ENCODE data around the gene MTERF4.

GRCh38 chr2:241107031-241107783, 5.1 kb upstream of the MTERF4 start:
- TF ChIP-seq POLR2A (IDR thresholded peaks at IDR 0.05; ENCODE audit: control extremely low read depth in 1 of 2, low read depth in 2 of 2, low read length in 2 of 2), result no peak
- TF ChIP-seq KDM5A (IDR thresholded peaks at IDR 0.05; ENCODE audit: low read length), result no peak
- no peak for TF ChIP-seq EZH2 (IDR thresholded peaks at IDR 0.05; ENCODE audit: low read depth, low read length, severe bottlenecking)
- TF ChIP-seq SP4 (IDR thresholded peaks at IDR 0.05; ENCODE audit: low read length), result no peak
- TF ChIP-seq, protein P1, sequence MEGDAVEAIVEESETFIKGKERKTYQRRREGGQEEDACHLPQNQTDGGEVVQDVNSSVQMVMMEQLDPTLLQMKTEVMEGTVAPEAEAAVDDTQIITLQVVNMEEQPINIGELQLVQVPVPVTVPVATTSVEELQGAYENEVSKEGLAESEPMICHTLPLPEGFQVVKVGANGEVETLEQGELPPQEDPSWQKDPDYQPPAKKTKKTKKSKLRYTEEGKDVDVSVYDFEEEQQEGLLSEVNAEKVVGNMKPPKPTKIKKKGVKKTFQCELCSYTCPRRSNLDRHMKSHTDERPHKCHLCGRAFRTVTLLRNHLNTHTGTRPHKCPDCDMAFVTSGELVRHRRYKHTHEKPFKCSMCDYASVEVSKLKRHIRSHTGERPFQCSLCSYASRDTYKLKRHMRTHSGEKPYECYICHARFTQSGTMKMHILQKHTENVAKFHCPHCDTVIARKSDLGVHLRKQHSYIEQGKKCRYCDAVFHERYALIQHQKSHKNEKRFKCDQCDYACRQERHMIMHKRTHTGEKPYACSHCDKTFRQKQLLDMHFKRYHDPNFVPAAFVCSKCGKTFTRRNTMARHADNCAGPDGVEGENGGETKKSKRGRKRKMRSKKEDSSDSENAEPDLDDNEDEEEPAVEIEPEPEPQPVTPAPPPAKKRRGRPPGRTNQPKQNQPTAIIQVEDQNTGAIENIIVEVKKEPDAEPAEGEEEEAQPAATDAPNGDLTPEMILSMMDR (IDR thresholded peaks at IDR 0.05; ENCODE audit: control extremely low read depth in 1 of 3, insufficient read depth in 1 of 3, low read depth in 1 of 3, low read length in 3 of 3), result no peak
- TF ChIP-seq, protein P2, sequence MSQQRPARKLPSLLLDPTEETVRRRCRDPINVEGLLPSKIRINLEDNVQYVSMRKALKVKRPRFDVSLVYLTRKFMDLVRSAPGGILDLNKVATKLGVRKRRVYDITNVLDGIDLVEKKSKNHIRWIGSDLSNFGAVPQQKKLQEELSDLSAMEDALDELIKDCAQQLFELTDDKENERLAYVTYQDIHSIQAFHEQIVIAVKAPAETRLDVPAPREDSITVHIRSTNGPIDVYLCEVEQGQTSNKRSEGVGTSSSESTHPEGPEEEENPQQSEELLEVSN (IDR thresholded peaks at IDR 0.05), result no peak
- TF ChIP-seq ZNF274 (IDR thresholded peaks at IDR 0.05; ENCODE audit: borderline replicate concordance, extremely low read depth, low read length), result no peak
- TF ChIP-seq TAF1 (IDR thresholded peaks at IDR 0.05; ENCODE audit: low read depth, low read length), result no peak
- no peak for TF ChIP-seq EP300 (IDR thresholded peaks at IDR 0.05; ENCODE audit: borderline replicate concordance in 1 of 2, low read depth in 2 of 2, low read length in 2 of 2)
- no peak for TF ChIP-seq USF2 (IDR thresholded peaks at IDR 0.05; ENCODE audit: low read length)
- no peak for TF ChIP-seq HDAC2 (IDR thresholded peaks at IDR 0.05; ENCODE audit: borderline replicate concordance in 1 of 2, low read depth in 2 of 2, low read length in 2 of 2)

Data from H1 (cell line).